Ovary (tissue), 3 donors: ENCODE measurements around the gene TSSK6.

ENCODE experiments used
- CTCF ChIP-seq, 3 donors: fragments of 450-650 bp in 2 of 3; fragments of 200-600 bp in 1 of 3; IDR thresholded peaks; one replicate each; pipeline versions ENCODE4 v1.5.1 to v1.8.0; 2016 to 2022; ENCODE audit warnings: antibody characterized with exemption in 3 of 3, mild to moderate bottlenecking in 1 of 3
- EP300 ChIP-seq: sonication (generic); formaldehyde crosslinking; IDR thresholded peaks from one replicate; pipeline ENCODE4 v1.6.1; 2017; ENCODE audit warnings: antibody characterized with exemption
- POLR2A ChIP-seq: fragments of 450-650 bp; IDR thresholded peaks from one replicate; pipeline ENCODE4 v1.6.1; 2017; ENCODE audit warnings: antibody characterized with exemption, mild to moderate bottlenecking, moderate library complexity
- donor health status: DM: no; HTN: no; CAD: no.

- TF ChIP-seq CTCF (IDR thresholded peaks at IDR 0.05), result no peak
- TF ChIP-seq EP300, result no peak
- no peak for TF ChIP-seq POLR2A
Observed at GRCh38 chr19:19548915-19549759, 33.8 kb upstream of the TSSK6 start.
